NT2/D1 (cell line): Measurements from ENCODE around the gene DAPP1.

Experiments used
- YY1 ChIP-seq: IDR thresholded peaks from 2 replicates; pipeline ENCODE4 v1.6.1; 2011; ENCODE audit not compliant: insufficient read length, insufficient read depth
- ZNF274 ChIP-seq: IDR thresholded peaks from 2 replicates; pipeline ENCODE4 v1.6.1; 2011; ENCODE audit warnings: mild to moderate bottlenecking, low read depth, low read length

GRCh38 chr4:99918656-99919055 lies 102.0 kb downstream of the DAPP1 start:
- TF ChIP-seq ZNF274 (no peak), YY1 (no peak)
